Subcutaneous adipose tissue (tissue), 4 donors: ENCODE data around the gene ANKRD34A. TPM values are rescaled to one million over a fixed set of nuclear protein-coding genes. Genes with fewer than 3 reads are reported as not detected.

Source experiments
- total RNA-seq, 4 donors: library from RNA; depleted of rRNA; stranded (reverse); fragments of >200 nt; gene quantifications; one replicate each; pipeline ENCODE4 v1.1.0, GENCODE V29; 2016
- TF ChIP-seq, protein P1 (sequence below): fragments of 450-650 bp; IDR thresholded peaks from one replicate; pipeline ENCODE4 v1.5.1; 2016; ENCODE audit warnings: low read depth, mild to moderate bottlenecking, control low read depth, antibody characterized with exemption, moderate library complexity

The ANKRD34A gene
- total RNA-seq, 4 donors from 2014 or later: 0.22 to 1.9 (median 0.34) TPM; not detected in 1

DNA sequence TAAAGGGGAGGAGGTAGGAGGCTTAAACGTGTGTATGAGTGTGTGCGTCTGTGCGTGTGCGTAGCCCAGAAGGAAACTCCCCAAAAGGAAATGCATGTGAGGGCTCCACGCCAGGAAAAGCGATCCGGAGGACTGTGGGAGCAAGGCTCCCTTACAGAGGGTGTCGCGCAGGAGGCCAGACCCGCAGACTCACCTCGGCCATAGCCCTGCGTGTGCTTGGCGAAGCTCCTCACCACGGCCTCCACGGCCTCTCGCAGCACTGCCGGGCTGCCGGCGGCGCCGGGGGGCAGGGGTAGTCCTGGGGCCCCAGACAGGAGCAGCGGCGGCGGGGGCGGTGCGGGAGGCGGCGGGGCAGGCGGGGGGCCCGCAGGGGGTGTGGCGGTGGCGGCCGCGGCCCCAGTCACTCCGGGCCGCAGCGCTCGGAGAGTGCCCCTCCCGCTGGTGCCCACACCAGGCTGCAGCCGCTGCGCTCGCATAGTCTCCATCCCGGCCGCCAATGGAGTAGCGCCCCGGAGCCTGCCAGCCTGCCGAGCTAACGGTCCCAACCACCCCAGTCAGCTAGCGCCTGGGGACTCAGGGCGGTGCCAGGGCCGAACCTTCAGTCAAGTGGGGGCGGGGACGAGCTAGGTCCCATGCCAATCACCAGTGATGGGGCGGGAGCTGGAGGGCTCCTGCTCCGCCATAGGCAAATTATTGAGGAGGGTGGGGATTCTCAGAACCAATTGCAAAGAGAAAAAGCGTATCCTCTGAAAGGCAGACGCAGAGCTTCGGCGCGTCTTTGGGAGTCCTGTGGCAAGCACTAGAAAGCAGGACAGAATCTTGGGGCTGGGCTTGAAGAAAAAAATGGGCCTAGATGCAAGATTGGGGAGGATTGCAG, 6.7 kb downstream of the ANKRD34A start, which contains the start of gene LIX1L:
TSS of gene LIX1L (minus strand) at position 575 of the 877 bp plus-strand sequence. CDS start at position 485, 90 bp downstream.
- TF ChIP-seq, protein P1, sequence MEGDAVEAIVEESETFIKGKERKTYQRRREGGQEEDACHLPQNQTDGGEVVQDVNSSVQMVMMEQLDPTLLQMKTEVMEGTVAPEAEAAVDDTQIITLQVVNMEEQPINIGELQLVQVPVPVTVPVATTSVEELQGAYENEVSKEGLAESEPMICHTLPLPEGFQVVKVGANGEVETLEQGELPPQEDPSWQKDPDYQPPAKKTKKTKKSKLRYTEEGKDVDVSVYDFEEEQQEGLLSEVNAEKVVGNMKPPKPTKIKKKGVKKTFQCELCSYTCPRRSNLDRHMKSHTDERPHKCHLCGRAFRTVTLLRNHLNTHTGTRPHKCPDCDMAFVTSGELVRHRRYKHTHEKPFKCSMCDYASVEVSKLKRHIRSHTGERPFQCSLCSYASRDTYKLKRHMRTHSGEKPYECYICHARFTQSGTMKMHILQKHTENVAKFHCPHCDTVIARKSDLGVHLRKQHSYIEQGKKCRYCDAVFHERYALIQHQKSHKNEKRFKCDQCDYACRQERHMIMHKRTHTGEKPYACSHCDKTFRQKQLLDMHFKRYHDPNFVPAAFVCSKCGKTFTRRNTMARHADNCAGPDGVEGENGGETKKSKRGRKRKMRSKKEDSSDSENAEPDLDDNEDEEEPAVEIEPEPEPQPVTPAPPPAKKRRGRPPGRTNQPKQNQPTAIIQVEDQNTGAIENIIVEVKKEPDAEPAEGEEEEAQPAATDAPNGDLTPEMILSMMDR: no peak

DNA sequence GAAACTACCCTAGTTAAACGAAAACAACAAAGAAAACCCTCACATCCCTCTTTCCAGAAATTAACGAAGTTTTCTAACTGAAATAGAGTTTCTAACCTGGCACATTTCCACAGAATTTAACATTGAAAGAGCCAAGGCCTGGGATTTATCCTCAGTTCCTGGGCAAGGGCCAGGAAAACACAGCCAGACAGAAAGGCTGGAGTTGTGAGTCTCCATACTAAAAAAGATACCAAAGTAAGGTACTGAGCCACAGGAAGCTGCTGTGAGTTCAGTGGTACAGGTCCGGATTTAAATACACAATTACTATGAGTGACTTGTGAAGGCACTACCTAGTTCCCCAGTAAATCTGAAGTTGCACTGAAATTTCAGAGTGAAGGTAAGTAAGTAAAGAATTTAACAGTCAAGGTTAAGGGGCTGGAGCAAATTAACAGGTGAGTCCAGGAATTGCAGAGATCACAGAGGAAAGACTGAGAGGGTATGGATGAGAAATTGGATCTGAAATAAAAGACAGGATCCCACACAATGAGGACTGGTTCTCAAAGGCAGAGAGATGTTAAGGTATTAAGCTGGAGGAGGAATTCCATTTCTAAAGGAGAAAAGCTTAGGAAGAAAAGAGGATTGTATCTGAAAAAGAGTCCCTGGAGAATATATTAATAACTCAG, 7.5 kb downstream of the ANKRD34A start:
- TF ChIP-seq, protein P1: no peak

DNA sequence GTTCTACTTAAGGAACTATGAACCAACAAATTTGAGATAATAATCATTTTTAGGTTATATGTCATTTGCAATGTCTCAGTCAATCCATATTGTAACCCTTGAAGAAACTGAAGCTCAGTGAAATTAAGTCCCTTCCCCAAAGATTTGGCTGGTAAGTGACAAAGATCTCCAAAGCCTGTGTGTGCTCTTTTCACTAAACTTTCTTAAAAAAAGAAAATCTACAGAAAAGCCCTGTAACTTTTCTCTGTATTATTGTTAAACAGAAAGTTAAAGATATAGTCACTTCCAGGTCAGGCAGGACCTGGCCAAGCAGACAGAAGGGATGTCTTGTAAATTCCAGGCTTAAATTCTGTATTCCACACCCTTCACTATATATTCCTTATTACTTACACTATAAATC, 8.0 kb downstream of the ANKRD34A start:
- TF ChIP-seq, protein P1: no peak

- TF ChIP-seq, protein P1: no peak
Measured at GRCh38 chr1:145955436-145955835, 8.9 kb downstream of the ANKRD34A start.

GRCh38 chr1:145953861-145954260, 10.5 kb downstream of the ANKRD34A start:
- TF ChIP-seq, protein P1: no peak

DNA sequence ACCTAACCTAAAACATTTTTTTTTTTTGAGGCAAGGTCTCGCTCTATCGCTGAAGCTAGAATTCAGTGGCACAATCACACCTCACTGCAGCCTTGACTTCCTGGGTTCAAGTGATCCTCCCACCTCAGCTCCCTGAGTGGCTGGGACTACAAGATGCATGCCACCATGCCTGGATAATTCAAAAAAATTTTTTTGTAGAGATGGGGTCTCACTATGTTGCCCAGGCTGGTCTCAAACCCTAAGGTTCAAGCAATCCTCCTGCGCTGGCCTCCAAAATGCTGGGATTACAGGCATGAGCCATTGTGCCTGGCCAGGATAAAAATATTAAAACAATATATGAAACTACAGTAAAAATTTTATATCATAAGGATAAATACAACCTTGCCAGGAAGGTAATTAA, 11.5 kb downstream of the ANKRD34A start:
- TF ChIP-seq, protein P1: no peak

DNA sequence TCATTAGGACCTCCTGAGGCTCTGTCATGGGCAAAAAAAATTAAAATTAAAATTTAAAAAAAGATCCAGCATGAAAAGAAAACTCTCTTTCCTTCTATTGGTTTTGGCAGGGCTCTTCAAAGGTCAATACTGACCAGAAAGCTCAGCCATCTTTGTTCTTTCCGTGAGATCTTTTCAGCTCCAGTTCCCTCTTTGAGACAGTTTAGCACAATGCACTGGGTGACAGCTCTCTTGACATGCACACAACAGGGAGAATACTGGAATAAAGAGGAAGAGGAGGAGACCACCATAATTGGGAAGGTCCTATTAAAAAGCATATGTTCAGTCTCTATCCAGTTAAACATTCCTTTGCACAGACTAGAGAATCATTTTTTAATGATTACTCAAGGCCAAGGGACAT, 12.8 kb downstream of the ANKRD34A start:
- TF ChIP-seq, protein P1: no peak
